Measurements from ENCODE around the gene PDE4D. TPM values are rescaled to one million over a fixed set of nuclear protein-coding genes. Genes with fewer than 3 reads are reported as not detected.

Gene PDE4D
- total RNA-seq, 1 experiment from 2014 or later: 2.1 TPM

DNA sequence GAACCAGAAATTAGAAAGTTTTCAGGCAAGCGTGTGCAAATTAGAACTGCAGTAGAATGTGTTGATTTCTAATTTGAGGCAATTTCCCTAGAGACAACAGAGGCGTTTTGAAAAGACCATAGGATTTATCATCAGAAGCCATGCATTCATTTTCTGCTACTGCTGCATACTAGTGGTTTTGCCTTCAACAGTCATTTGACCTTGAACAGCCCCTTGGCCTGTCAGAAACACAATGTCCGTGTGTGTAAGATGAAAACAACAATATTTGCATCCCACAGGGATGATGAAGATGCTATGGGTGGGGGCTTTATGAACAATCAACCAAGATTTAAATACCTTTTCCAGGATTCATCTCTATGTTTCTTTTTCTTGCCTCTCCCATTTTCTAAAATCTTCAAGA, 73.7 kb downstream of the PDE4D start:
- H3K18ac ChIP-seq (ENCODE audit: insufficient read length, low read depth, low read length): no peak overlapping the region
- no peak overlapping the region for H2BK20ac ChIP-seq (ENCODE audit: low read depth, low read length, poor library complexity, severe bottlenecking)
- H3K27ac ChIP-seq (ENCODE audit: insufficient read length, low read depth, low read length): no peak overlapping the region
- Mint-ChIP-seq H3K9me3 (no peaks in the 10 kb centered on the region), H3K4me1 (peaks cover 0 to under 1% of the 10 kb centered on the region in 2 experiments; a peak in 1 of 4 replicates), H3K27ac (no peak overlapping the region), H3K36me3 (ENCODE audit: insufficient read depth in 1 of 3, low read depth in 3 of 3) (no peaks in the 10 kb centered on the region), H3K27me3 (ENCODE audit: low read depth) (no peaks in the 10 kb centered on the region), H3K4me3 (no peak overlapping the region)
- H3K56ac ChIP-seq (ENCODE audit: insufficient read length, low read depth, low read length): no peak overlapping the region
- H3K4me1 ChIP-seq (ENCODE audit: insufficient read depth, low read length): no peaks in the 10 kb centered on the region
- no peak overlapping the region for H2BK5ac ChIP-seq (ENCODE audit: insufficient read length, low read length)
- no peak overlapping the region for H2BK120ac ChIP-seq (ENCODE audit: low read depth, low read length, poor library complexity, severe bottlenecking)
- H3K14ac ChIP-seq (ENCODE audit: insufficient read depth, low read length): no peak overlapping the region
- H2AFZ ChIP-seq (ENCODE audit: low read length): no peak overlapping the region
- no peak for TF ChIP-seq CTCF (conservative IDR thresholded peaks at IDR 0.05)
- no peak overlapping the region for H4K8ac ChIP-seq (replicated peaks; ENCODE audit: insufficient read length, low read depth, low read length)
- no peak overlapping the region for H3K9ac ChIP-seq (ENCODE audit: extremely low read depth, insufficient read length, low read length)
- no peaks in the 10 kb centered on the region; the same call in 1 of the 2 replicates for H3K27me3 ChIP-seq (ENCODE audit: insufficient read depth, low read length)
- H3K4ac ChIP-seq (ENCODE audit: low read depth, low read length): no peak overlapping the region
- no peaks in the 10 kb centered on the region for H3K9me3 ChIP-seq (ENCODE audit: control insufficient read depth, low read depth, low read length)
- no peak for DNase-seq
- no peak overlapping the region for H4K91ac ChIP-seq (ENCODE audit: insufficient read length, low read depth, low read length)
- no peak overlapping the region for H3T11ph ChIP-seq (ENCODE audit: low read length)
- no peaks in the 10 kb centered on the region for H3K79me1 ChIP-seq (ENCODE audit: insufficient read depth, low read depth, low read length, poor library complexity, severe bottlenecking)
- no peaks in the 10 kb centered on the region for H3K23me2 ChIP-seq (ENCODE audit: insufficient read length, low read depth, low read length, poor library complexity, severe bottlenecking)
- H4K20me1 ChIP-seq (ENCODE audit: control insufficient read depth, insufficient read depth, insufficient read length): no peaks in the 10 kb centered on the region
- H2AK5ac ChIP-seq (ENCODE audit: insufficient read length, low read length): no peak overlapping the region
- H3K23ac ChIP-seq (ENCODE audit: insufficient read length, low read depth, low read length): no peak overlapping the region
- WGBS (ENCODE audit: extremely low coverage, insufficient read length, low lambda C conversion rate): no CpG with 5 or more reads among the region's 3 CpGs
- no peak overlapping the region for H2BK15ac ChIP-seq (ENCODE audit: low read depth, low read length)
- no peak overlapping the region for H2BK12ac ChIP-seq (ENCODE audit: insufficient read length, low read depth, low read length)
- H4K5ac ChIP-seq (ENCODE audit: insufficient read length, low read depth, low read length): no peak overlapping the region
- no peak overlapping the region for H3K4me2 ChIP-seq (ENCODE audit: insufficient read depth, insufficient read length, low read length)
- H3K79me2 ChIP-seq (ENCODE audit: insufficient read depth, low read length): no peaks in the 10 kb centered on the region
